LNCaP clone FGC (cell line): ENCODE data around the gene INCA1.

Experiments
- DNase-seq: peaks from one replicate; pipeline ENCODE4 v3.0.0-alpha.2; 2011; ENCODE audit warnings: low read depth
- H3K4me3 ChIP-seq: 2 replicates; pipeline ENCODE4 v1.5.1; 2011; ENCODE audit warnings: mild to moderate bottlenecking, low read depth, low read length, control low read depth
- TF ChIP-seq, protein P1 (sequence below): IDR thresholded peaks from 2 replicates; pipeline ENCODE4 v1.5.1; 2012; ENCODE audit warnings: mild to moderate bottlenecking; ENCODE audit not compliant: control insufficient read depth, insufficient read depth; ENCODE audit errors: extremely low read depth

Gene INCA1

DNA sequence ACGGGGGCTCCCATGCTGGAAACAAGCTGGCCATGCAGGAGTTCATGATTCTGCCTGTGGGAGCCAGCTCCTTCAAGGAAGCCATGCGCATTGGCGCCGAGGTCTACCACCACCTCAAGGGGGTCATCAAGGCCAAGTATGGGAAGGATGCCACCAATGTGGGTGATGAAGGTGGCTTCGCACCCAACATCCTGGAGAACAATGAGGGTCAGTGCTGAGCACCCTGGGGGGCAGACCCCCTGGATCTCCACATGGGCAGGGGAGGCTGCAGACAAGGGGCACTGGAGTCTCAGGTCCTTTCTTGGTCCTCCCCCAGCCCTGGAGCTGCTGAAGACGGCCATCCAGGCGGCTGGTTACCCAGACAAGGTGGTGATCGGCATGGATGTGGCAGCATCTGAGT is 42.2 kb downstream of the INCA1 start:
- TF ChIP-seq, protein P1, sequence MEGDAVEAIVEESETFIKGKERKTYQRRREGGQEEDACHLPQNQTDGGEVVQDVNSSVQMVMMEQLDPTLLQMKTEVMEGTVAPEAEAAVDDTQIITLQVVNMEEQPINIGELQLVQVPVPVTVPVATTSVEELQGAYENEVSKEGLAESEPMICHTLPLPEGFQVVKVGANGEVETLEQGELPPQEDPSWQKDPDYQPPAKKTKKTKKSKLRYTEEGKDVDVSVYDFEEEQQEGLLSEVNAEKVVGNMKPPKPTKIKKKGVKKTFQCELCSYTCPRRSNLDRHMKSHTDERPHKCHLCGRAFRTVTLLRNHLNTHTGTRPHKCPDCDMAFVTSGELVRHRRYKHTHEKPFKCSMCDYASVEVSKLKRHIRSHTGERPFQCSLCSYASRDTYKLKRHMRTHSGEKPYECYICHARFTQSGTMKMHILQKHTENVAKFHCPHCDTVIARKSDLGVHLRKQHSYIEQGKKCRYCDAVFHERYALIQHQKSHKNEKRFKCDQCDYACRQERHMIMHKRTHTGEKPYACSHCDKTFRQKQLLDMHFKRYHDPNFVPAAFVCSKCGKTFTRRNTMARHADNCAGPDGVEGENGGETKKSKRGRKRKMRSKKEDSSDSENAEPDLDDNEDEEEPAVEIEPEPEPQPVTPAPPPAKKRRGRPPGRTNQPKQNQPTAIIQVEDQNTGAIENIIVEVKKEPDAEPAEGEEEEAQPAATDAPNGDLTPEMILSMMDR: no peak
- no peak overlapping the region for H3K4me3 ChIP-seq
- DNase-seq: no peak

DNA sequence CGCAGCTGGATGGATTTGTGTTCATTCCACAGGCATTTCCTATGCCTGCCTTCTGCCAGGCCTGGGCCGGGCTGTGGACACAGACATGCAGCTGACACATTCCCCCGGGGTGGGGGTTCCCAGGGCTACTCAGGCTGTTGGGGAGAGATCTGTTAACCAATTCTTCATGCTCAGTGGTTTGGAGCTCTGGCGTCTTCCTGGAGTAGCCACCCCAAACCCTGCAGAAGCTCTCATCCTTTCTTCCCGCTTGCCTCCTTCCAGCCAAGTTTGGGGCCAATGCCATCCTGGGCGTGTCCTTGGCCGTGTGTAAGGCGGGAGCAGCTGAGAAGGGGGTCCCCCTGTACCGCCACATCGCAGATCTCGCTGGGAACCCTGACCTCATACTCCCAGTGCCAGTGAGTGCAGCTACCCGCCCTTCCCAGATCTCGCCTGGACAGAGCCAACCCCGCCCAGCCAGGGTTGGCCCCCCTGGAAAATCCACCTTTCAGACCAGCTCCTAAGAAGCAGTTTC is 43.8 kb downstream of the INCA1 start:
- DNase-seq: no peak
- no peak overlapping the region for H3K4me3 ChIP-seq
- TF ChIP-seq, protein P1: no peak

GRCh38 chr17:4951486-4951885 is 45.8 kb downstream of the INCA1 start:
- TF ChIP-seq, protein P1: no peak
- H3K4me3 ChIP-seq: no peak overlapping the region
- DNase-seq: no peak

DNA sequence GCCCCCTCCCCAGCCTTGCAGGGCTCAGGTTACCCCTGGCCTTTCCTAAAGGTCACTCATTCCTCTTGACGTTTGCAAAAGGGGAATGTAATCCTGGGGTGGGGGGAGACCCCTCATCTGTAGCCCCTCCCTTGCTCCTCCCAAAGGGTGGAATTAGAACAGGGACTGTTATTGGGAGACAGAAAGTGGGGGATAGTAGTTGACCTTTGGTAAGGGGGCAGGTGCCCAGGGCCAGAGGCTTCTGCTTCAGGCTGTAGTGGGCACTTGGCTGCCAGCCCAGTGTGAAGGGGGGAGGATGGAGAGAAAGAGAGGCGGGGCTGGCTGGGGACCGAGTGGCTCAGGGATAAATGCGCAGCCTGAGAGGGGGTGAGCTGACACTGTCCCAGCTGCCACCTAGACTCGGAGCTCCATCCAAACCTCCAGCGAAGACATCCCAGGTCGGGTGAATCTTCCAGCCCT is 46.5 kb downstream of the INCA1 start, which contains the start of gene ENO3:
Gene ENO3 (plus strand): TSS at position 374 of the 459 bp plus-strand sequence. CDS start 711 bp downstream, outside the sequence.
- DNase-seq: no peak
- H3K4me3 ChIP-seq: peak within 1 kb of the TSS; percentile 99
- TF ChIP-seq, protein P1: no peak

DNA sequence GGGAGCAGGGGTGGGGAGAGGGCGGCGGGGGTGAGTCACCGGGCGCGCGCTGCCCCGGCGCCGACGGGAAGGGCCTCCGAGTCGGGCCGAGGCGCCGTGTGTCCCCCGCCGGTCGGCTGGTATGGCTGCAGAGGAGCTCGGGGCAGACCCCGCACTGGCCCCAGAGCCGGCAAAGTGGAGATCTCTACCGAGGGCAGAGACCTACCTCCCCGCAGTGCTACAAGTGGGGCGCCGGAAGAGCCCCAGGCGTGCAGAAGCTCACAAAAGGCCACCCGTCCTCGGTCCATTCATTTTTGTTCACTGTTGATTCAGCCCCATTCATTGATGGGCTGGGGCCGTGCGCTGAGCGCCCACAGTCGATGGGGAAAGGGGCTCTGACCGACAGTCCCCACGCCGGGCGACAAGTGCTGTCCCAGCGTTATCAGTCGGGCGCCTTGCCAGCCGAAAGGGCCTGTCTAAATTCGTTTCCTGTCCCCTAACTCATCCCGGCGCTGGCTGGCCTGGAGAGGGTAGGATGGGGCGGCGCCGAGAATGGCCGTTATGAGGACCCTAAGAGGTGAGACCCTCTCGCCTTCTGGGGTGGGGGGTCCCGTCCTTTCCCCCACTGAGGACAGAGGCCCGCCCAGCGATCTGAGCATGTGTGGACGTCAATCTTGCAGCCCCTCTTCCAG is 47.1 kb downstream of the INCA1 start:
- TF ChIP-seq, protein P1: no peak
- DNase-seq: no peak
- H3K4me3 ChIP-seq: peak overlapping the region; percentile 99

DNA sequence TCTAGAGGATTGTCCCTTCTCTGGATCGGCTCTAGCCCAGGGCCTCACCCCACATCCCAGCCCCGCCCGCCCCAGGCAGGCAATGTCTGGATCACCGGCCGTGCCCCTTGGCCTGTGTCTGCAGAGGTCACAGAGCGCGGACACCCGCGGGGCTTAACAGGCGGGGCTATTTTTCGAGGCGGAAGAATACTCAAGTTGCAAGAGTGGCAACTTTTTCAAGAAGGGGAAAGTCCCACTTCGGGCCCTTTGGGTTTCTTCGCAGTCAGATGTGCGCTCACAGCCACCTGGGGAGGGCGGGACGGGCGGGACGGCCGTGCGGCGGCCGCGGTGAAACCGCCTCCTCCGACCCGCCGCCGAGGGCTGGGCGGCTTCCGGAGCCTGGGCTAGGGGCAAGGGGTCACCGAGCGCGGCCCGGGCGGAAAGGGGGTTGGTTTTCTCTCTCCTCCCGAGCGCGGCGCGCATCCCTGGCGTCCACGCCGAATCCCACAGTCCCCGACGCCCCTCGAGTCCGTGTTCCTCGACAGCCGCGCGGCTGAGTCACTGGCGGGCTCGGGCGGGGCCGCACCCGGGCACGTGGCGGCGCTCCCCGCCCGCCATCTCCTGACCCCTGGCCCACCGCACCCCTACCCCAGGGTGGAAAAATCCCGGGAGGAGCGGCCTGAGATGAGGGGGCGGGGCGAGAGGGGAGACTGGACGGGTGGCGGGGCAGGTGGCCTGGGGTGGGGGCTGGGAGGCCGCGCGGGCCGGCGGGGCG is 47.8 kb downstream of the INCA1 start:
- peak; percentile 42 for DNase-seq
- TF ChIP-seq, protein P1: no peak
- peak overlapping the region; percentile 99 for H3K4me3 ChIP-seq
